Breast epithelium (tissue), 3 donors: ENCODE measurements around the gene RPL32.

Experiments used
- CTCF ChIP-seq, 3 donors: fragments of 450-650 bp; IDR thresholded peaks; one replicate each; pipeline ENCODE4 v1.5.1; 2016 to 2017; ENCODE audit warnings: antibody characterized with exemption in 3 of 3, mild to moderate bottlenecking in 3 of 3, moderate library complexity in 3 of 3
- POLR2A ChIP-seq: fragments of 450-650 bp; IDR thresholded peaks from one replicate; pipeline ENCODE4 v1.6.1; 2016; ENCODE audit warnings: antibody characterized with exemption, mild to moderate bottlenecking, moderate library complexity
- POLR2AphosphoS5 ChIP-seq, 3 donors: sonication (generic); formaldehyde crosslinking; IDR thresholded peaks; one replicate each; pipeline ENCODE4 v1.6.1; 2017; ENCODE audit warnings: antibody characterized with exemption in 3 of 3

- TF ChIP-seq CTCF (IDR thresholded peaks at IDR 0.05) (no peak), POLR2AphosphoS5 (IDR thresholded peaks at IDR 0.05) (no peak), POLR2A (no peak)
Observed at GRCh38 chr3:12829404-12829803, 12.0 kb downstream of the RPL32 start.
